COLO668 (cell line): ENCODE measurements around the gene ZBTB5.
"Not testable (repeated sequence)": the region's sequence is repeated elsewhere in the genome, so short reads cannot be mapped to it uniquely, and the experiment has no call there.

Experiments
- DNase-seq: peaks from one replicate; lab custom pipeline; 2025; ENCODE audit not compliant: unreplicated experiment; lab: John Stamatoyannopoulos, UW

The ZBTB5 gene

DNA sequence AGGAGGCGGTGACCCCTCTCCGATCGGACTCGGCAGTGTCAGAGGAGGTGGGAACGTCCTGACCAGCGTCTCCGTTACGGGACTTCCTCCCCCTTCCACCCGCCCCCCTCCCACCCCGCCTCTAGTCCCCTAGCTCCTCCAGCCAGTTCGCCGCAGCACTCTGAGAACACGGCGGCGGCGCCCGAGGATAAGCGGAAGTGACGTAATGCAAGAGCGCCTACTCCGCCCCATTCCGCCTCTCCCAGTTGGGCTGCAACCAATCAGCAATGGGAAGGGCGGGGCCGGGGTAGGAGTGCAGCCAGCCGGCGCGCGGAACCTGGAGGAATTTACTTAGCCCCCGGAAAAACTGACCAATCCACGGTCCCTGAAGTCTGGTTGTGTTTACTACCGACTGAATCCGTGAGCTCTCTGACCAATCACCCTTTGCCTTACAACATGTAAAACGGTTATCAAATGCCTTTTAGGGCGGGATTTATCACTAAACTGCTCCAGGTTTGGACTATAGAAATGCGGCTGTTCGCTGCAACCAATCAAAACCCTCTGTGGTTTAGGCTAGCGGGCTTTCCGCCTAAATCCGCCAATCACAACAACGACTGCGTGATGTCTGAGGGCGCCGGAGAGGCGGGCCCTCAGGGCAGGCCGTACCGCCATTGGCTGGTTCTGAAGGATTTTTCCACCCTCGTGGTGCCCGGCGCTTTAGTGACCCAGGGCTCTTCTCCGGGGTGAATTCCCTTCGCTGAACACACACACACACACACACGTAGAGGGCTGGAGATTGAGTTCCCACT is at the start of gene ZBTB5:
Gene ZBTB5, minus strand, starts transcription at position 202 of the 788 bp plus-strand sequence. CDS start 22,899 bp downstream, outside the sequence.
- DNase-seq, result peak; percentile 98

- DNase-seq, result no peak
Observed at GRCh38 chr9:37514999-37515398, 49.7 kb upstream of the ZBTB5 start.

DNA sequence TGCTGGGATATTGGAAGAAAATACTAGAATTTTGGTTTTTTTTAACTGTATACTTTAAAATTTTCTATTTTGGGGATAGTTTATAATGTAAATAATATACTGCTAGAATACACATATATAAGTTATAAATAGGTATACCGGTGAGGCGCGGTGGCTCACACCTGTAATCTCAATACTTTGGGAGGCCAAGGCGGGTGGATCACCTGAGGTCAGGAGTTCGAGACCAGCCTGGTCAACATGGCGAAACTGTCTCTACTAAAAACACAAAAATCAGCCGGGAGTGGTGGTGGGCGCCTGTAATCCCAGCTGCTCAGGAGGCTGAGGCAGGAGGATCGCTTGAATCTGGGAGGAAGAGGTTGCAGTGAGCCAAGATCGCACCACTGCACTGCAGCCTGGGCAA is 49.2 kb upstream of the ZBTB5 start:
- DNase-seq, result not testable (repeated sequence)

DNA sequence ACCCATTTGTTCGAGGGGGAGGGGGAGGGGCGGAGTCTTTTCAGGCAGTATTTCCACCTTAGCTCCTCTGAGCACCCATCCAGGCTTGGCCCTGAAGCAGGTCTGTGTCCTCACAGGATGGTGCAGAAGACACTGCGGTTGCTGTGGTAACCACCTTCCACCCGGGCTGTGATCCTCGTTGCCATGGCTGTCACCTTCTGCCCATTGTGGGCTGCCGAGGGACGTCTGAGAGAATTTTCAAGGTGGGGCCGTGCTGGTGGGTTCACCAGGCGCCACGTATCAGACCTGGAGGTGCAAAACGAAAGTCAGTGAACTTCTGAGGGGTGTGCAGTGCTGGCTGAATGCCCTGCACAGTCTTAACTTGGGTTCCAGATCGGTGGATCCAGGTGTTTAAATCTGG is 47.2 kb upstream of the ZBTB5 start:
- no peak for DNase-seq

DNA sequence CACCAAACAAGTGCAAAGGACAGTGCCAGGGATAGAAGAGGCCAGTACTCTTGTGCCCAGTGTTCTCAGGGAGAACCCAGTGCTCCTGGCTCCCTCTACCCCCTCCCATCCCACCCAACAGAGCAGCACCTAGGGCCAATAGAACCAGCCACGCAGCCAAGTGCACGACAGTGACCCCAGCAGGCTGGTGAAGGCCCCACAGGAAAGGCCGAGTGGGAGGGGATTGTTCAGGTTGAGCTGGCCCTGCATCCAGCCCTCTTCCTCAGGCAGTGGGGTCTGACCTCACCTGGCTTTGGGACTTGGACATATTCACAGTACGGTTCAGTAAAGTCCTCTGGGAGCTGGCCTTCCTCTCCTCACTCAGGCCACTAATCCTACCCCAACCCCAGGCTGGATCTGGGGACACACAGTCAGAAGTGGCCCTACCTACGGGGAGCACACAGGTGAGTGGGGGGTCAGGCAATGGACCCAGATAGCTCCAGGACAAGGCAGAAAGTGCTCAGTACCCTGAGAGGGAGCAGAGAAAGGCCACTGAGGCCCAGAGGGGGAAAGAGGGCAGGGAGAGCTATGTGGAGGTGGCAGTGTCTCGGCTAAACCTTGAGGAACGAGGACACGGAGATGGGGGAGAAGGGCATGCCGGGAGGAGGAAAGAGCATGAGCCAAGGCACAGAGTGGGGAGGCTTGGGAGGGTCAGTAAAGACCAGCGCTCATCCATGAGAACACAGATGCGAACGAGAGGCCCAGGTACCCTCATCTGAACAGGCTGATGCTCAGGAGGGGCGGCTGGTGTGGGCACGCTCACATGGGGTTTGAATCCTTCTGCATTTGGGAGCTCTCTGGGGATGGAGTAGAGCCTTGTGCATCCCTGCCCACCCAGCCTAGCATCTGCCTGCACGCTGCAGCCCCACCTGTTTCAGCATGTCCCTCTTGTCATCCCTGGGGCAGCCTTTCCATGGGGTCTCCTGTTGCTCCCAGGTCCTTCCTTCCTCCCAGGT is 46.1 kb upstream of the ZBTB5 start:
- DNase-seq, result no peak

- DNase-seq, result not testable (repeated sequence)
Observed at GRCh38 chr9:37510053-37510452, 44.8 kb upstream of the ZBTB5 start.

GRCh38 chr9:37509536-37509935 is 44.3 kb upstream of the ZBTB5 start:
- DNase-seq, result no peak

GRCh38 chr9:37508834-37509206 is 43.6 kb upstream of the ZBTB5 start:
- no peak for DNase-seq

GRCh38 chr9:37508135-37508833 is 43.0 kb upstream of the ZBTB5 start:
- DNase-seq, result no peak

- no peak for DNase-seq
Observed at GRCh38 chr9:37507566-37508134, 42.4 kb upstream of the ZBTB5 start.

- no peak for DNase-seq
Observed at GRCh38 chr9:37504605-37505004, 39.4 kb upstream of the ZBTB5 start.

- DNase-seq, result no peak
Observed at GRCh38 chr9:37503736-37504135, 38.5 kb upstream of the ZBTB5 start.

DNA sequence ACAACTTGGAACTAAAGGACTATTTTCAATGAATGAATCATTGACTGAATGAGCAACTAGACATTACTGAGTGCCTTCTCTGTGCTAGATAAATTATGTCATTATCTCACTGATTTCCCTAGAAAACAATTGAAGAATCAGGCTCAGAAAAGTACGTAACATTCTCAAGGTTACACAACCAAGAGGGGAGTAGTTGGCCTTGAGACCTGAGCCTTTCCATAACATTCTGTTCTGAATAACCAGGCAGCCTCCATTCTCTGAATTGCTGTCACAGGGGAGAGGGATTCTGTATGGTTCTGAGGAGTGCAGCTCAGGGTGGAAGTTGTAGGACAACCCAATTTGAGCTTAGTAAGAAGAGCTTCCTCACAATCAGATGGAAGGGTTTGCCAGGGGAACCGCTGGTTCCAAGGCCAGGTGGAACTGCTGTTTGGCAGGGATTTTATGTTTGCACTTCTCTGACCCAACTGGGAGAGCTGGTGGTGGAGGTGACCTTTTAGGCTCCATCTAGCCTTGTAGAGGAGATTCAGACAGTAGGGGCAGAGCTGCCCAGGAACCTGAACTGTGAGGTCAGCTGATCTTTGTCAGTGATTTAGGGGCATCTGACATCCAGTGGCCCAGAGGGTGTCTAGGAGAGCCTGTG is 36.8 kb upstream of the ZBTB5 start:
- DNase-seq, result no peak

GRCh38 chr9:37499297-37499696 is 34.0 kb upstream of the ZBTB5 start:
- DNase-seq, result no peak

DNA sequence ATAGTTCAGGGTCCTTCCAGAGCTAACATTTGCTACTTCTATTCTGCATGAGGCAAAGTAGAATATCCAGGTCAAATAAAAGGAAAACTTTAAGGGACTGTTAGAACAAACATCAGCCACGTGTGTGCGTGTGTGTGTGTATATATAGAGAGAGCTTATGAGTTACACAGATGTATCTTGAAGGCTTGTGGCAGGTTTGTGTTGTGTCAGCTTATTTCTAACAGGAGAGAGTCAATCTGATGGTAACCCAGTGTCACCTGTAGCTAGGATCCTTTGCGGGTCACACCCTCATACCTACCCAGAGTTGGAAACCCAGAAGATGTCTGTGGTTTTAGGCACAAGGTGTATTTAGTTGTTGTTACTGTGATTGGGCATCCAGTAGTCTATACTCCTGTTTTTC is 33.2 kb upstream of the ZBTB5 start:
- DNase-seq, result no peak

DNA sequence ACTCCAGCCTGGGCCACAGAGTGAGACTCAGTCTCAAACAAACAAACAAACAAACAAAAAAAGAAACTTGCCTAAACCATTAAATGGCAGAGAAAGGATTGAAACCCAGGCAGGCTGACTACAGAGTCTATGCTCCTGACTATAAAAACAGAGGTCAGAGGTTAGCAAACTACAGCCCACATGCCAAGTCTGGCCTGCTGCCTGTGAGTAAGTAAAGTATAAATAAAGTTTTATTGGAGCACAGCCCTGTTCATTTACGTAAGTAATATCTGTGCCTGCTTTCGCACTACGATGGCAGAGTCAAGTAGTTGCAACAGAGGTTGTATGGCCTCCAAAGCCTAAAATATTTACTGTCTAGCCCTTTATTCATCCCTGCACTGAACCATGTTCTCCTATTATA is 32.1 kb upstream of the ZBTB5 start:
- DNase-seq, result no peak

GRCh38 chr9:37496020-37496419 is 30.8 kb upstream of the ZBTB5 start:
- DNase-seq, result no peak

GRCh38 chr9:37495571-37495970 is 30.3 kb upstream of the ZBTB5 start:
- DNase-seq, result no peak

DNA sequence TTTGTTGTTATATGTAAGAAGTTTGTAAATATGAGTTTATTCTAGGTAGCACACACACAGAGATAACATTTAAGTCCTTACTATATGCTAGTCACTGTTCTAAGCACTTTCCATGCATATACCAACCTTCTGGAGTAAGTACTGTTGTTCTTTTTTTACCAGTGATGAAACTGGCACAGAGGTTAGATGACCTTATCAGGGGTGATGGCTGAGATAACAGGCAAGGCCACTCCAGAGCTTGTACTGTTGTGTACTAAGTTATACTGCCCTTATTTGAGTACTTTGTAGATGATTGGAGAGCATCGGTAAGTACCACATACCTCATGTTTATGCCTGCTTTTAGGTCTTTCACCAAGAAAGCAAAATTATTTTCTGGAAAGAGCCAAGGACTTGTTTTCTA is 26.7 kb upstream of the ZBTB5 start:
- DNase-seq, result no peak
